GM19463 (cell line): Measurements from ENCODE around the gene DEFB128.

Experiments used
- ATAC-seq: cut with Tn5 transposase; IDR thresholded peaks from one replicate; pipeline ENCODE4 v1.9.1; 2021; ENCODE audit warnings: mild to moderate bottlenecking, moderate library complexity; ENCODE audit not compliant: unreplicated experiment

DEFB128 gene

DNA sequence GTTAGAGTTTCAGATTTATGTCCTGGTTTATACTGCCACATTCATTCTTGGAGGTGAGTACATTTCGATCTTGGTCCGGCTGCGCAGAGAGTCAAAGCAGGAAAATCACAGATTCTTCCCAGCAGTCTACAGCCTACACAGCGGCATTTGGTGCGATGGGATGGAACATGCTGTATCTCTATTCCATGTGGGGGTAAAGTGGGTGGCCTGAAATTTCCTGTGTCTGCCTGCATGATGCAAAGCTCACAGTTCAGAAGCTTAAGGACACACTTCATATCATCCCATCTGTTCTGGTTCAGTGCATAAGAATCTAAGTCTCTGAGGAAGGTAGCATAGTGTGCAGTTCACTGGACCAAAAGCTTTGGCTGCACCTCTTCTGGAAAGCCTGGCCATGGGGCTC, 32.4 kb downstream of the DEFB128 start, which contains the start of gene DEFB127:
Gene DEFB127 (plus strand): TSS at position 301 of the 400 bp plus-strand sequence. CDS start 91 bp downstream, at position 392.
- ATAC-seq: no peak

DNA sequence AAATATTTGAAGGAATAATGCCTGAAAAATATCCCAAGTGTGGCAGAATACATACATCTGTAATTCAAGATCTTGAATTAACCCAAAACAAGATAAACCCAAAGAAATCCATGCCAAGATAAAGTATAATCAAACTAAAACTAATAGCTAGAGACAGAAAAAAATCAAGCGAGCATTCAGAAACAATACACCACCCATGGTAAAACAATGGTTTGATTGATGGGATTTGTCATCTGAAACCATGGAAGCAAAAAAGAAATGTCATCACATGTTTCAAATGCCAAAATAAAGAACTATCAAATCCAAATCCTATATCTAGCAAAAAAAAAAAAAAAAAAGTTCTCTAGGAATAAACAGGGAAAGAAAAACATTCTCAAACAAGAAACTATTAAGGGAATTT, 37.4 kb downstream of the DEFB128 start:
- ATAC-seq: no peak

DNA sequence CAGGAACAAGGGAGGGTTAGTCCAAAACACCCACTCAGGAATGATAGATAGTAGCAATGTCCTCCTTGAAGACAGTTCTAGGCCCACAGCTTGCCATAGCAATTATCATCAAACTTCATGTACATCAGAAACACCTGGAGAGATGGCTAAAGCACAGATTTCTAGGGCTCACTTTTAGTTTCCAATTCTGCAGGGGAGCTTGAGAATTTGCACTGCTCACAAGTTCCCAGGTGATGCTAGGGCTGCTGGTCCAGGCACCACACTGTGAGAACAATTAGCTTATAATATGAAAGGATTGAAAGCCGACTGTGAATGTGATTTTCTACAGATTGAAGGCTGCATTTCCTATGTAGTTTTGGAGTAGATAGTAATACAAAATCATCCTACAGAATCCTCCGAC, 43.6 kb downstream of the DEFB128 start:
- ATAC-seq: no peak

DNA sequence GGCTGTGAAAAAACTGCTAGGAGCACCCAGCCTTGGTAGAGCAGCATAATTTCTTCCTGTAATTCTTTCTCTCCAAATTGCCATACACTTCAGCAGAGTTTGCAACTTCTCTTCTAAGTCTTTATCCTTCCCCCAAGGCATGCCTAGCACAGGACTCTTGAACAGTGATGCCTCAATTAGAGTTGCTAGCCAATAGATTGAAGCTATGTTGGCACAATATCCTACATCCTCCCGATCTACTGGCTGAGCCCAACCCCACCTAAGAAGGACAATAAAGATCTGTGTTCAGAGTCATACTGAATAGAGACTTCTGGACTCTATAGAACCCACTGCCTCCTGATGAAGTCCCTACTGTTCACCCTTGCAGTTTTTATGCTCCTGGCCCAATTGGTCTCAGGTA, 47.2 kb downstream of the DEFB128 start, which contains the start of gene DEFB126:
Gene DEFB126 (plus strand): TSS at position 301 of the 400 bp plus-strand sequence. CDS start 39 bp downstream, at position 340.
- no peak for ATAC-seq
